OCI-LY1 (cell line): Measurements from ENCODE around the gene KAT2B.
A peak's percentile ranks its signal among the peaks of the same experiment; 100 is the strongest.

Experiments
- H2AFZ ChIP-seq: fragments of 200-600 bp; sonication (generic), shearing (Covaris generic); 2 replicates; pipeline ENCODE4 v1.6.0; 2014; ENCODE audit warnings: antibody characterized with exemption, mild to moderate bottlenecking, low read length
- H3F3A ChIP-seq: fragments of 200-600 bp; sonication (generic), shearing (Covaris generic); 2 replicates; pipeline ENCODE4 v1.6.0; 2014; ENCODE audit warnings: mild to moderate bottlenecking, antibody characterized with exemption, low read length, moderate library complexity; ENCODE audit not compliant: insufficient read depth
- H3K27ac ChIP-seq: fragments of 200-600 bp; sonication (generic); 2 replicates; pipeline ENCODE4 v1.5.1; 2014; ENCODE audit warnings: low read length, mixed run types, mild to moderate bottlenecking, low read depth; ENCODE audit not compliant: poor library complexity, severe bottlenecking
- H3K27me3 ChIP-seq: fragments of 200-600 bp; sonication (generic); 2 replicates; pipeline ENCODE4 v1.6.0; 2014; ENCODE audit warnings: antibody characterized with exemption, mild to moderate bottlenecking, low read length, moderate library complexity; ENCODE audit not compliant: insufficient read depth
- H3K36me3 ChIP-seq: fragments of 200-600 bp; sonication (generic); 2 replicates; pipeline ENCODE4 v1.6.1; 2014; ENCODE audit warnings: mild to moderate bottlenecking, antibody characterized with exemption, low read length, moderate library complexity, mixed read lengths; ENCODE audit not compliant: insufficient read depth
- H3K4me1 ChIP-seq: fragments of 200-600 bp; sonication (generic); 2 replicates; pipeline ENCODE4 v1.5.1; 2014; ENCODE audit warnings: mild to moderate bottlenecking, low read length, moderate library complexity; ENCODE audit not compliant: insufficient read depth, severe bottlenecking
- H3K4me2 ChIP-seq: fragments of 200-600 bp; sonication (generic), shearing (Covaris generic); 2 replicates; pipeline ENCODE4 v1.6.1; 2014; ENCODE audit warnings: low read length
- H3K4me3 ChIP-seq: fragments of 200-600 bp; sonication (generic); 2 replicates; pipeline ENCODE4 v1.5.1; 2014; ENCODE audit warnings: low read length, low read depth, mild to moderate bottlenecking, mixed read lengths; ENCODE audit not compliant: poor library complexity, severe bottlenecking
- H3K79me2 ChIP-seq: fragments of 200-600 bp; shearing (Covaris generic); 2 replicates; pipeline ENCODE4 v1.6.1; 2016; ENCODE audit warnings: mixed run types, low read length, mixed read lengths; ENCODE audit not compliant: insufficient read depth
- H3K9ac ChIP-seq: fragments of 200-600 bp; sonication (generic), shearing (Covaris generic); 2 replicates; pipeline ENCODE4 v1.6.1; 2014; ENCODE audit warnings: mild to moderate bottlenecking, low read length, mixed read lengths
- H3K9me2 ChIP-seq: fragments of 200-600 bp; sonication (generic), shearing (Covaris generic); 2 replicates; pipeline ENCODE4 v1.6.1; 2014; ENCODE audit warnings: low read depth, mild to moderate bottlenecking, low read length, mixed read lengths
- H3K9me3 ChIP-seq: fragments of 200-600 bp; shearing (Covaris generic); 2 replicates; pipeline ENCODE4 v1.6.1; 2014; ENCODE audit warnings: low read length, mixed read lengths
- H4K20me1 ChIP-seq: fragments of 200-600 bp; sonication (generic), shearing (Covaris generic); 2 replicates; pipeline ENCODE4 v1.6.0; 2016; ENCODE audit warnings: mild to moderate bottlenecking, low read length; ENCODE audit not compliant: insufficient read depth
- EZH2 ChIP-seq: fragments of 200-600 bp; sonication (generic), shearing (Covaris generic); IDR thresholded peaks from 2 replicates; pipeline ENCODE4 v1.8.0; 2017; ENCODE audit warnings: borderline replicate concordance, mixed run types, mild to moderate bottlenecking, antibody characterized with exemption, low read length, moderate library complexity, mixed read lengths
- TF ChIP-seq, protein P1 (sequence below): fragments of 200-600 bp; sonication (generic), shearing (Covaris generic); IDR thresholded peaks from 2 replicates; pipeline ENCODE4 v1.5.1; 2017; ENCODE audit warnings: mild to moderate bottlenecking, antibody characterized with exemption, low read length, moderate library complexity, mixed read lengths

KAT2B gene

DNA sequence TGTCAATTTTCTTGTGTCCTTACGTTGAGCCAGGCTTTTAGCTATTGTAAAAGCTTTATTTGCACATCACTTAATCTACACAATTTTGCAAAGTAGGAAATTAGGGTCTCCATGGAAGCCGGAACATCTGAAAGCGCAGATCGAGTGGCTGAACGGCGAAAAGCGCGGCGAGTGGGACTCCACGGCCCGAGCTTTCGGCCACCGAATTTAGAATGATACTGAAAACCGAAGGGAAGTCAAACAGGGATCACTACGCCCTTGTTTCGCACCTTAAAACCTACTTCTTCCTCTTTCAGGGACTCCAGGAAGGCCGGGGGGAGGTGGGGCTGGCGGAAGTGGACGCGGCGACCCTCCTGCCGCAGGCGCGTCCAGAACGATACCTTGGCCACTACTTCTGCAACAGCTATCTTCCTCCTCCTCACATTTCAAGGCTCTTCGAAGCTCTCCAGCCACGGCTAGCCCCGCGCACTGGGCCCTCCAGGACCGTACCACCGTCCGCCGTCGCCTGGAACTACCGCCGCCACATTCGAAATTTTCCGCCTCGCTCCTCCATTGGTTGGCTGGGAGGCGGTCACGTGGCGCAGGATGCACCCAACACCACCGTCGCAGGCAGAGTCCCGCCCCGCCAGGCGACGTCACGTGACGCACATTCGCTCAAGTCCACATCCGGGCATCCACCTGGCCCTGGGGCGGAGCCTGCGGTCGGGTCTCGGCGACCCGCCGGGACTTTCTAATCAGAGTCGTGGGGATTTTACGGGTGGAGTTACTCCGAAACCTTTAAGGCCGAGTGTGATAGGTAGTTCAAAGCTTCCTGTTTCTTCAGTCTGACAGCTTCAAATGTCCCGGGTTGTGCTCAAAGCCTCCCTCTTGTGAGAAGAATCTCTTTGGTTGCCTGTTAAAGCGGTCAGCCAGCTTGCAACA is 145.7 kb downstream of the KAT2B start, which contains the start of gene SGO1:
TSS of gene SGO1 (minus strand) at position 528 of the 921 bp plus-strand sequence. CDS start 2,179 bp downstream, outside the sequence.
- Histone ChIP-seq H3K27ac (peak within 1 kb of the TSS; percentile 85), H3K4me3 (peak within 1 kb of the TSS; percentile 93), H3K79me2 (peaks cover 20% of the 10 kb centered on the region), H3K4me2 (peak within 1 kb of the TSS; percentile 100), H3K9me3 (no peaks in the 10 kb centered on the region), H3K4me1 (peaks cover 29% of the 10 kb centered on the region), H4K20me1 (no peaks in the 10 kb centered on the region), H2AFZ (peak within 1 kb of the TSS; percentile 28), H3K27me3 (no peaks in the 10 kb centered on the region), H3F3A (no peaks in the 10 kb centered on the region), H3K9me2 (no peaks in the 10 kb centered on the region), H3K36me3 (peaks cover 26% of the 10 kb centered on the region), H3K9ac (peak within 1 kb of the TSS; percentile 95)
- TF ChIP-seq, protein P1, sequence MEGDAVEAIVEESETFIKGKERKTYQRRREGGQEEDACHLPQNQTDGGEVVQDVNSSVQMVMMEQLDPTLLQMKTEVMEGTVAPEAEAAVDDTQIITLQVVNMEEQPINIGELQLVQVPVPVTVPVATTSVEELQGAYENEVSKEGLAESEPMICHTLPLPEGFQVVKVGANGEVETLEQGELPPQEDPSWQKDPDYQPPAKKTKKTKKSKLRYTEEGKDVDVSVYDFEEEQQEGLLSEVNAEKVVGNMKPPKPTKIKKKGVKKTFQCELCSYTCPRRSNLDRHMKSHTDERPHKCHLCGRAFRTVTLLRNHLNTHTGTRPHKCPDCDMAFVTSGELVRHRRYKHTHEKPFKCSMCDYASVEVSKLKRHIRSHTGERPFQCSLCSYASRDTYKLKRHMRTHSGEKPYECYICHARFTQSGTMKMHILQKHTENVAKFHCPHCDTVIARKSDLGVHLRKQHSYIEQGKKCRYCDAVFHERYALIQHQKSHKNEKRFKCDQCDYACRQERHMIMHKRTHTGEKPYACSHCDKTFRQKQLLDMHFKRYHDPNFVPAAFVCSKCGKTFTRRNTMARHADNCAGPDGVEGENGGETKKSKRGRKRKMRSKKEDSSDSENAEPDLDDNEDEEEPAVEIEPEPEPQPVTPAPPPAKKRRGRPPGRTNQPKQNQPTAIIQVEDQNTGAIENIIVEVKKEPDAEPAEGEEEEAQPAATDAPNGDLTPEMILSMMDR = no peak
- TF ChIP-seq EZH2 = no peak

DNA sequence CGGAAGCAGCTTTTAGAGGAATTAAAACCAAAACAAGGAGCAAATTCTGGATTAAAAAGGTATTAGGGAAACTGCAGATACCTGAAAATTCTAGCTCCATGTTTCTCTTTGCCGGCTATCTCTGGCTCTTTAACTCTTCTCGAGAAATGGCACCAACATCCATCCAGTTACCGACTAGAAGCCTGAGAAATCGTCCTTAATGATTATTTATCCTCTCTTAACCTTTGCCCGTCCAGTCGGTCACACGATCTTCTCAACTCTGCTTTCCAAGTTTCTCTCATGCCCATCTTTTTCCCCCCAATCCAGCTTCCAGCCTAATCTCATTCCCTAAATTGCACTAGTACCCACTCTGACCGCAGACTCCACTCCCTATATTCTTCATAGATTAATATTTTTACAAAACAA is 146.4 kb downstream of the KAT2B start:
- no peak overlapping the region for H2AFZ ChIP-seq
- H3K4me1 ChIP-seq = peaks cover 29% of the 10 kb centered on the region
- H3K36me3 ChIP-seq = peaks cover 19% of the 10 kb centered on the region
- peaks cover 20% of the 10 kb centered on the region for H3K79me2 ChIP-seq
- H3K27me3 ChIP-seq = no peaks in the 10 kb centered on the region
- TF ChIP-seq, protein P1 = no peak
- no peak for TF ChIP-seq EZH2
- H3K4me3 ChIP-seq = peak overlapping the region; percentile 93
- H4K20me1 ChIP-seq = no peaks in the 10 kb centered on the region
- no peaks in the 10 kb centered on the region for H3F3A ChIP-seq
- peak overlapping the region; percentile 83 for H3K27ac ChIP-seq
- peak overlapping the region; percentile 71 for H3K9ac ChIP-seq
- no peaks in the 10 kb centered on the region for H3K9me3 ChIP-seq
- no peaks in the 10 kb centered on the region for H3K9me2 ChIP-seq
- H3K4me2 ChIP-seq = peak overlapping the region; percentile 61

DNA sequence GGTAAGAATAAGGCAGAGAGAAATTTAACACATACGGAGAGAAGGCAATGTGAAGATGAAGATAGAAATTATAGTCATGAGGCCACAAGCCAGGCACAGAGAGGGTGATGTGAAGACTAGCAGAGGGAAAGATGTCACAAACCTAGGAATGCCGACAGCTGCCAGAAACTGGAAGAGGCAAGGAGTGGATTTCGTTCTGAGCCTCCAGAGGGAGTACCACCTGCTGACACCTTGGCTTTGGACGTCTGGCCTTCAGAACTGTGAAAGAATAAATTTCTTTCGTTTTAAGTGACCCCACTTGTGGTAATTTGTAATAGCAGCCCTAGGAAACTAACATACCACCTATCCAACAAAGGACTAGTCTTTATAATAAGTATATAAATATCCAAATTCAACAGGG is 150.7 kb downstream of the KAT2B start:
- Histone ChIP-seq H3K4me3 (no peak overlapping the region), H3K79me2 (no peaks in the 10 kb centered on the region), H2AFZ (no peak overlapping the region), H3K27ac (no peak overlapping the region), H3K4me1 (peaks cover 13% of the 10 kb centered on the region), H3K27me3 (no peaks in the 10 kb centered on the region), H3K9me3 (no peaks in the 10 kb centered on the region), H4K20me1 (no peaks in the 10 kb centered on the region), H3F3A (no peaks in the 10 kb centered on the region), H3K4me2 (no peak overlapping the region), H3K36me3 (no peaks in the 10 kb centered on the region), H3K9ac (no peak overlapping the region), H3K9me2 (no peaks in the 10 kb centered on the region)
- TF ChIP-seq, protein P1 = no peak
- TF ChIP-seq EZH2 = no peak
